HepG2 (cell line): ENCODE measurements around the gene GNA14. TPM values are rescaled to one million over a fixed set of nuclear protein-coding genes. Genes with fewer than 3 reads are reported as not detected.
"Not testable (repeated sequence)": the region's sequence is repeated elsewhere in the genome, so short reads cannot be mapped to it uniquely, and the experiment has no call there.

Experiments
- ATAC-seq: fragments of 200-7000 bp; cut with Tn5 transposase; 3 replicates; pipeline ENCODE4 v1.9.1; 2020; ENCODE audit warnings: mild to moderate bottlenecking, moderate library complexity
- BruUV-seq: library from RNA; stranded (reverse); fragments of 400-500 nt; replicated peaks from 2 replicates; lab custom pipeline; 2021; lab: Mats Ljungman, UMichigan
- CTCF ChIA-PET: fragments of 300-600 bp; formaldehyde crosslinking; extraction: SDS; loops from one replicate; lab custom pipeline; 2021; ENCODE audit warnings: low total read pairs, inconsistent platforms, low intra/inter-chr PET ratio; lab: Yijun Ruan, JAX
- POLR2A ChIA-PET: fragments of 350-600 bp; sonication (Branson Sonifier 250); formaldehyde crosslinking; loops from one replicate; lab custom pipeline; 2020; ENCODE audit warnings: antibody characterized with exemption, inconsistent platforms; lab: Yijun Ruan, JAX
- DNase-seq: peaks from one replicate; pipeline ENCODE4 v3.0.0-alpha.2; 2015; ENCODE audit warnings: low spot score
- FAIRE-seq: peaks from 3 replicates; lab custom pipeline; 2011; peaks lifted over from hg19 to GRCh38; lab: Jason Lieb, UNC
- H2AFZ ChIP-seq: one replicate; pipeline ENCODE4 v1.6.1; 2011; ENCODE audit warnings: low read length, inconsistent platforms
- H3K27ac ChIP-seq: fragments of 300-600 bp; 3 replicates; pipeline ENCODE4 v1.8.0; 2011; ENCODE audit warnings: mixed run types, mild to moderate bottlenecking, mixed read lengths, low read length, inconsistent platforms; ENCODE audit not compliant: insufficient read depth; ENCODE audit errors: extremely low read length
- H3K27me3 ChIP-seq, 2 experiments: fragments of 200-600 bp in 1 of 2; 2 replicates in 1 of 2; 3 replicates in 1 of 2; pipeline versions ENCODE4 v1.6.0 to v1.8.0; 2011; ENCODE audit warnings: low read length in 2 of 2, mild to moderate bottlenecking in 2 of 2, moderate library complexity in 2 of 2, inconsistent platforms in 1 of 2; ENCODE audit not compliant: insufficient read depth in 2 of 2, control insufficient read depth in 1 of 2
- H3K36me3 ChIP-seq, 2 experiments: fragments of 200-600 bp in 1 of 2; replicated peaks in 1 of 2; 2 replicates in 1 of 2; 3 replicates in 1 of 2; pipeline versions ENCODE4 v1.5.1 to v1.8.0; 2011; ENCODE audit warnings: low read length in 2 of 2, inconsistent platforms in 1 of 2; ENCODE audit not compliant: insufficient read depth in 2 of 2, control insufficient read depth in 1 of 2
- H3K4me1 ChIP-seq: 2 replicates; pipeline ENCODE4 v1.5.1; 2012; ENCODE audit warnings: low read length, inconsistent platforms; ENCODE audit not compliant: insufficient read depth
- H3K4me2 ChIP-seq: 2 replicates; pipeline ENCODE4 v1.6.0; 2011; ENCODE audit warnings: low read depth, low read length, inconsistent platforms
- H3K4me3 ChIP-seq, 3 experiments: fragments of 200-600 bp in 1 of 3; sonication (generic), shearing (Covaris generic) in 1 of 3; replicated peaks in 1 of 3; 2 replicates each; pipeline ENCODE4 v1.5.1; 2011 to 2016; ENCODE audit warnings: low read length in 3 of 3, inconsistent platforms in 2 of 3, low read depth in 2 of 3, mild to moderate bottlenecking in 2 of 3, control low read depth in 1 of 3, mixed read lengths in 1 of 3; ENCODE audit not compliant: insufficient read depth in 1 of 3
- H3K79me2 ChIP-seq: one replicate; pipeline ENCODE4 v1.6.1; 2011; ENCODE audit warnings: low read length, inconsistent platforms; ENCODE audit not compliant: insufficient read depth
- H3K9ac ChIP-seq: 2 replicates; pipeline ENCODE4 v1.6.0; 2011; ENCODE audit warnings: mild to moderate bottlenecking, low read depth, low read length, inconsistent platforms; ENCODE audit not compliant: insufficient read depth
- H3K9me3 ChIP-seq: 2 replicates; pipeline ENCODE4 v1.5.1; 2012; ENCODE audit warnings: mild to moderate bottlenecking, low read length
- H4K20me1 ChIP-seq: 2 replicates; pipeline ENCODE4 v1.6.0; 2011; ENCODE audit warnings: inconsistent platforms, mild to moderate bottlenecking, low read length, moderate library complexity; ENCODE audit not compliant: insufficient read depth
- CEBPG ChIP-seq: IDR thresholded peaks from 2 replicates; pipeline ENCODE4 v1.6.1; 2016
- MLLT10 ChIP-seq: sonication (generic); formaldehyde crosslinking; IDR thresholded peaks from 2 replicates; pipeline ENCODE4 v1.4.0; 2020; ENCODE audit warnings: missing genetic modification reagents
- NFYB ChIP-seq: sonication (generic); formaldehyde crosslinking; IDR thresholded peaks from 2 replicates; pipeline ENCODE4 v1.4.0; 2020; ENCODE audit warnings: missing genetic modification reagents
- NFYC ChIP-seq: IDR thresholded peaks from 2 replicates; pipeline ENCODE4 v1.6.1; 2016; ENCODE audit warnings: missing genetic modification reagents, missing compliant biosample characterization
- SMC3 ChIP-seq: IDR thresholded peaks from 2 replicates; pipeline ENCODE4 v1.6.1; 2011; ENCODE audit warnings: low read length, improper control_type of control experiment
- STAG1 ChIP-seq: sonication (generic); formaldehyde crosslinking; IDR thresholded peaks from 2 replicates; pipeline ENCODE4 v1.4.0; 2020; ENCODE audit warnings: missing genetic modification reagents
- ZMYM4 ChIP-seq: sonication (generic); formaldehyde crosslinking; IDR thresholded peaks from 2 replicates; pipeline ENCODE4 v1.8.1; 2023; ENCODE audit warnings: mild to moderate bottlenecking, missing genetic modification reagents
- ZNF362 ChIP-seq: sonication (generic); formaldehyde crosslinking; IDR thresholded peaks from 2 replicates; pipeline ENCODE4 v1.4.0; 2020; ENCODE audit warnings: missing genetic modification reagents, mild to moderate bottlenecking, borderline replicate concordance
- WGBS: methylation state at CpG from one replicate; pipeline ENCODE4 v1.1.6; 2017; ENCODE audit warnings: low lambda C conversion rate; 5-methylcytosine and 5-hydroxymethylcytosine counted together
- in situ Hi-C: cut with HindIII; loops from 2 replicates; pipeline ENCODE4 v1.10.0; 2017; ENCODE audit warnings: low pct_unique_long_range_greater_than_20kb; ENCODE audit not compliant: extremely low pct_ligation_motif_present
- intact Hi-C: fragments of 100-400 bp; cut with micrococcal nuclease; formaldehyde crosslinking; loops from one replicate; pipeline ENCODE4 v1.10.0; 2022; ENCODE audit not compliant: unreplicated experiment
- polyA plus RNA-seq, 8 experiments: library from polyadenylated mRNA; depleted of rRNA in 3 of 8; stranded (reverse) in 7 of 8; unstranded in 1 of 8; fragments of >200 nt; fragmentation: Illumina TruSeq in 4 of 8; extraction: Trizol in 4 of 8; gene quantifications; 2 replicates each; pipeline versions ENCODE4 v1.2.1 to v1.2.3, GENCODE V29; 2011 to 2016; ENCODE audit warnings: low read depth in 4 of 8, missing spikeins in 1 of 8, mixed read lengths in 1 of 8; ENCODE audit not compliant: insufficient read depth in 1 of 8
- total RNA-seq, 5 experiments: library from RNA; depleted of rRNA; stranded (reverse); fragments of >200 nt; fragmentation: Illumina TruSeq; extraction: Trizol; gene quantifications; 2 replicates each; pipeline ENCODE4 v1.2.3, GENCODE V29; 2016; ENCODE audit warnings: low read depth in 1 of 5
- TF ChIP-seq, protein P1 (sequence below): sonication (generic); formaldehyde crosslinking; IDR thresholded peaks from 2 replicates; pipeline ENCODE4 v1.5.0; 2020; ENCODE audit warnings: mild to moderate bottlenecking, missing genetic modification reagents, moderate library complexity

Gene GNA14
- total and polyA plus RNA-seq, 2 of the 13 experiments (the other 11 are each of a cell fraction or from before 2014, with no cell fraction given) = not detected

- CTCF ChIA-PET, H3K4me2 ChIP-seq, H2AFZ ChIP-seq, H3K9me3 ChIP-seq, H4K20me1 ChIP-seq, H3K4me1 ChIP-seq, BruUV-seq, H3K4me3 ChIP-seq, POLR2A ChIA-PET, in situ Hi-C loops, H3K9ac ChIP-seq, ATAC-seq, intact Hi-C loops, H3K79me2 ChIP-seq, H3K36me3 ChIP-seq, H3K27ac ChIP-seq, FAIRE-seq, DNase-seq, H3K27me3 ChIP-seq: not testable (repeated sequence)
- TF ChIP-seq NFYB (CRISPR knock-in tag) (peak; percentile 55), NFYC (CRISPR knock-in tag) (peak; percentile 56), ZMYM4 (CRISPR knock-in tag) (0 out of 2 replicates have a peak, but pooled peaks have one; percentile 16)
- WGBS = 38% methylated on average over 18 of the region's 23 CpGs
Measured at GRCh38 chr9:77489405-77490163, 158.5 kb downstream of the GNA14 start.

GRCh38 chr9:77488439-77489126 is 159.5 kb downstream of the GNA14 start:
- Histone ChIP-seq H3K27me3 (no peaks in the 10 kb centered on the region; a peak in 1 of 5 replicates), H3K4me1 (no peaks in the 10 kb centered on the region), H3K79me2 (no peaks in the 10 kb centered on the region), H3K4me2 (no peak overlapping the region), H3K9ac (no peak overlapping the region), H4K20me1 (no peaks in the 10 kb centered on the region), H3K27ac (no peak overlapping the region), H3K4me3 (no peak overlapping the region), H3K36me3 (no peaks in the 10 kb centered on the region), H2AFZ (no peak overlapping the region), H3K9me3 (no peaks in the 10 kb centered on the region)
- no peak for FAIRE-seq
- POLR2A ChIA-PET = no interaction called here
- CTCF ChIA-PET = no interaction called here
- ATAC-seq = peak; percentile 55; the same call in 2 of the 3 replicates
- DNase-seq = no peak
- intact Hi-C loops = loop anchor here (1.0 kb wide), 1 partner anchor 32 kb away; no protein-coding TSS in a partner anchor
- no TSS peak for BruUV-seq
- WGBS = 11% methylated on average over 1 of the region's 1 CpG
- in situ Hi-C loops = no loop called here
- peak; percentile 48 for TF ChIP-seq STAG1 (CRISPR knock-in tag)
- no peak for TF ChIP-seq ZNF362
- no peak for TF ChIP-seq CEBPG (CRISPR knock-in tag)
- 0 out of 2 replicates have a peak, but pooled peaks have one; percentile 13 for TF ChIP-seq SMC3
- TF ChIP-seq, protein P1, sequence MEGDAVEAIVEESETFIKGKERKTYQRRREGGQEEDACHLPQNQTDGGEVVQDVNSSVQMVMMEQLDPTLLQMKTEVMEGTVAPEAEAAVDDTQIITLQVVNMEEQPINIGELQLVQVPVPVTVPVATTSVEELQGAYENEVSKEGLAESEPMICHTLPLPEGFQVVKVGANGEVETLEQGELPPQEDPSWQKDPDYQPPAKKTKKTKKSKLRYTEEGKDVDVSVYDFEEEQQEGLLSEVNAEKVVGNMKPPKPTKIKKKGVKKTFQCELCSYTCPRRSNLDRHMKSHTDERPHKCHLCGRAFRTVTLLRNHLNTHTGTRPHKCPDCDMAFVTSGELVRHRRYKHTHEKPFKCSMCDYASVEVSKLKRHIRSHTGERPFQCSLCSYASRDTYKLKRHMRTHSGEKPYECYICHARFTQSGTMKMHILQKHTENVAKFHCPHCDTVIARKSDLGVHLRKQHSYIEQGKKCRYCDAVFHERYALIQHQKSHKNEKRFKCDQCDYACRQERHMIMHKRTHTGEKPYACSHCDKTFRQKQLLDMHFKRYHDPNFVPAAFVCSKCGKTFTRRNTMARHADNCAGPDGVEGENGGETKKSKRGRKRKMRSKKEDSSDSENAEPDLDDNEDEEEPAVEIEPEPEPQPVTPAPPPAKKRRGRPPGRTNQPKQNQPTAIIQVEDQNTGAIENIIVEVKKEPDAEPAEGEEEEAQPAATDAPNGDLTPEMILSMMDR = peak; percentile 36; the same call in 1 of the 2 replicates
- TF ChIP-seq MLLT10 (CRISPR knock-in tag) = no peak
